Muscle of leg (tissue), 11 donors: ENCODE results near the gene SLC38A1. TPM values are rescaled to one million over a fixed set of nuclear protein-coding genes. Genes with fewer than 3 reads are reported as not detected.
"Not testable (repeated sequence)": the region's sequence is repeated elsewhere in the genome, so short reads cannot be mapped to it uniquely, and the experiment has no call there.

Experiments used
- DNase-seq: peaks from one replicate; pipeline ENCODE4 v3.0.0; 2013
- H3K27ac ChIP-seq: one replicate; pipeline ENCODE4 v1.5.1; 2013; ENCODE audit warnings: mild to moderate bottlenecking, low read length, control low read depth
- H3K27me3 ChIP-seq: one replicate; pipeline ENCODE4 v1.6.1; 2013; ENCODE audit warnings: low read length; ENCODE audit not compliant: control insufficient read depth, insufficient read depth
- H3K36me3 ChIP-seq: one replicate; pipeline ENCODE4 v1.6.1; 2013; ENCODE audit warnings: low read length; ENCODE audit not compliant: control insufficient read depth, insufficient read depth
- H3K4me1 ChIP-seq: one replicate; pipeline ENCODE4 v1.6.1; 2013; ENCODE audit warnings: low read length; ENCODE audit not compliant: control insufficient read depth, insufficient read depth
- H3K4me3 ChIP-seq: one replicate; pipeline ENCODE4 v1.5.1; 2013; ENCODE audit warnings: low read length, control low read depth
- H3K9me3 ChIP-seq: replicated peaks from 2 replicates; pipeline ENCODE4 v1.6.1; 2013; ENCODE audit warnings: low read depth, low read length; ENCODE audit not compliant: control insufficient read depth
- WGBS: methylation state at CpG from one replicate; pipeline ENCODE4 v1.1.5; 2013; ENCODE audit warnings: missing lambda C conversion rate; ENCODE audit not compliant: insufficient coverage; 5-methylcytosine and 5-hydroxymethylcytosine counted together
- polyA plus RNA-seq, 8 donors: library from polyadenylated mRNA; unstranded; fragments of 120-200 nt; gene quantifications; one replicate each; pipeline versions ENCODE4 v1.2.1 to v1.2.3, GENCODE V29; 2013; ENCODE audit warnings: inconsistent platforms in 1 of 8, low replicate concordance in 1 of 8; ENCODE audit not compliant: insufficient read length in 8 of 8, insufficient read depth in 1 of 8
- total RNA-seq: library from RNA; stranded (reverse); fragments of 120-200 nt; gene quantifications from one replicate; pipeline ENCODE4 v1.2.4, GENCODE V29; 2013

Gene SLC38A1
- total and polyA plus RNA-seq, 9 donors, result 24.3 to 44.0 (median 31.1) TPM

DNA sequence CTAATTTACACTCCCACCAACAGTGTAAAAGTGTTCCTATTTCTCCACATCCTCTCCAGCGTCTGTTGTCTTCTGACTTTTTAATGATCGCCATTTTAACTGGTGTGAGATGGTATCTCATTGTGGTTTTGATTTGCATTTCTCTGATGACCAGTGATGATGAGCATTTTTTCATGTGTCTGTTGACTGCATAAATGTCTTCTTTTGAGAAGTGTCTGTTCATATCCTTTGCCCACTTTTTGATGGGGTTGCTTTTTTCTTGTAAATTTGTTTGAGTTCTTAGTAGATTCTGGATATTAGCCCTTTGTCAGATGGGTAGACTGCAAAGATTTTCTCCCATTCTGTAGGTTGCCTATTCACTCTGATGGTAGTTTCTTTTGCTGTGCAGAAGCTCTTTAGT, 78.3 kb downstream of the SLC38A1 start:
- DNase-seq, H3K27me3 ChIP-seq, H3K4me1 ChIP-seq, H3K27ac ChIP-seq, H3K4me3 ChIP-seq, H3K9me3 ChIP-seq: not testable (repeated sequence)
- peaks cover 12% of the 10 kb centered on the region for H3K36me3 ChIP-seq
- no CpG with 5 or more reads among the region's 2 CpGs for WGBS

DNA sequence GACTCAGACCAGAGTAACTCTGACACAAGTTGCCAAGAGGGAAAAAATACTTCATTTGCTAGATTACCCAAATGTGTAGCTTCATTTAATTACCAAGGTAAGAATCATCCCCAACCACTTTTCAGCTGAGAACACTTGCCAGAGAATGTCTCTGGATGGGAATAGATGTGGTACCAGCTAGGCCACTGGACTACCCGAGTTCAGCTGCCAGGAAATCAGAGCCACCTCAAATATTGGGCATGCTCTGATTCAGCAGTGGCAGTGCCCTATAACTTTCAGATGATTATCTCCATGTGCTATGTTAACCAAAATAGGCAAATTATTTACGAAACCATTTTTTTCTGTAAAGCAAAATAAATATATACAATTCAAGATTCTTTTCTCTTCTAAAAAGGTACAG, 80.7 kb downstream of the SLC38A1 start:
- Histone ChIP-seq H3K4me1 (peaks cover 6% of the 10 kb centered on the region), H3K4me3 (no peak overlapping the region), H3K36me3 (peaks cover 2% of the 10 kb centered on the region), H3K27me3 (no peaks in the 10 kb centered on the region), H3K27ac (no peak overlapping the region), H3K9me3 (no peaks in the 10 kb centered on the region)
- DNase-seq, result no peak
- WGBS, result 50% methylated on average over 1 of the region's 2 CpGs

GRCh38 chr12:46187023-46187422, 81.8 kb downstream of the SLC38A1 start:
- no peaks in the 10 kb centered on the region for H3K9me3 ChIP-seq
- no peaks in the 10 kb centered on the region for H3K27me3 ChIP-seq
- peaks cover 6% of the 10 kb centered on the region for H3K4me1 ChIP-seq
- H3K36me3 ChIP-seq, result peaks cover 6% of the 10 kb centered on the region
- no peak overlapping the region for H3K4me3 ChIP-seq
- WGBS, result 0% methylated on average over 1 of the region's 3 CpGs
- DNase-seq, result peak; percentile 72
- H3K27ac ChIP-seq, result no peak overlapping the region

DNA sequence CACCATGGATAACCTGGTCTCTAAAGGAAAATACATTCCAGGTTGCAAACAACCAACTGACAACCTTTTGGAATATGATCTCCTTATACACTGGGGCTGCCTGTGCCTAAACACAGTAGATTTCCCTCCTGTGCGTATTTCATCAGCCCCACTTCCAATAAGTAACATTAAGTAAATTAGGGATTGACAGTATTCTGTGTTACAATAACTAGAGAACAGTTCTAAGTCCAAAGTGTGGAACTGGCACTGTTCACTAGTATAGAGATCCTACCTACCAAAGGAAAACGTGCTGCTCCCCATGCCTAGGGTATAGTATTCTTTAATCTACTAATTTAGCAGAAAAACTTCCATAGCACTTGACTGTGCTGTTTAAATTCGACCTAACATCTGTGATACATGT, 82.8 kb downstream of the SLC38A1 start:
- WGBS, result no CpG with 5 or more reads among the region's 3 CpGs
- DNase-seq, result no peak
- no peaks in the 10 kb centered on the region for H3K27me3 ChIP-seq

GRCh38 chr12:46185686-46186085, 83.2 kb downstream of the SLC38A1 start:
- H3K36me3 ChIP-seq, result peaks cover 6% of the 10 kb centered on the region
- no peak for DNase-seq
- 86% methylated on average over 2 of the region's 3 CpGs for WGBS

More for the DNA sequence above, 82.8 kb downstream of the SLC38A1 start:
- peaks cover 6% of the 10 kb centered on the region for H3K4me1 ChIP-seq
- H3K27ac ChIP-seq, result no peak overlapping the region
- no peaks in the 10 kb centered on the region for H3K9me3 ChIP-seq
- H3K36me3 ChIP-seq, result peaks cover 6% of the 10 kb centered on the region
- H3K4me3 ChIP-seq, result no peak overlapping the region

GRCh38 chr12:46184798-46185595, 83.8 kb downstream of the SLC38A1 start:
- H3K4me3 ChIP-seq, result no peak overlapping the region

More at GRCh38 chr12:46185686-46186085, 83.2 kb downstream of the SLC38A1 start:
- Histone ChIP-seq H3K27me3 (no peaks in the 10 kb centered on the region), H3K27ac (no peak overlapping the region), H3K9me3 (no peaks in the 10 kb centered on the region), H3K4me3 (no peak overlapping the region), H3K4me1 (peaks cover 6% of the 10 kb centered on the region)

GRCh38 chr12:46183112-46183511, 85.7 kb downstream of the SLC38A1 start:
- H3K36me3 ChIP-seq, result peaks cover 4% of the 10 kb centered on the region
- peaks cover 6% of the 10 kb centered on the region for H3K4me1 ChIP-seq
- WGBS, result no CpG with 5 or more reads among the region's 2 CpGs
- H3K4me3 ChIP-seq, result no peak overlapping the region
- H3K9me3 ChIP-seq, result no peaks in the 10 kb centered on the region
- no peak overlapping the region for H3K27ac ChIP-seq
- H3K27me3 ChIP-seq, result no peaks in the 10 kb centered on the region
- no peak for DNase-seq

More at GRCh38 chr12:46184798-46185595, 83.8 kb downstream of the SLC38A1 start:
- Histone ChIP-seq H3K36me3 (peaks cover 6% of the 10 kb centered on the region), H3K9me3 (no peaks in the 10 kb centered on the region), H3K27ac (no peak overlapping the region), H3K27me3 (no peaks in the 10 kb centered on the region), H3K4me1 (peaks cover 6% of the 10 kb centered on the region)
- 75% methylated on average over 8 of the region's 13 CpGs for WGBS
- DNase-seq, result no peak

DNA sequence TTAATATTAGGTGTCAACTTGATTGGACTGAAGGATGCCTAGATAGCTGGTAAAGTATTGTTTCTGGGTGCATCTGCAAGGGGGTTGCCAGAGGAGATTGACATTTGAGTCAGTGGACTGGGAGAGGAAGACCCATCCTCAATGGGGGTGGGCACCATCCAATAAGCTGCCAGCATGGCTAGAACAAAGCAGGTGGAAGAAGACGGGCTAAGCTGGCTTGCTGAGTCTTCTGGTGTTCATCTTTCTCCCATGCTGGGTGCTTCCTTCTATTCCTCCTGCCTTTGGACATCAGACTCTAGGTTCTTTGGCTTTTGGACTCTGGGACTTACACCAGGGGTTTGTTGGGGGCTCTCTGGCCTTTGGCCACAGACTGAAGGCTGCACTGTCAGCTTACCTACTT, 87.4 kb downstream of the SLC38A1 start:
- 100% methylated on average over 1 of the region's 1 CpG for WGBS

GRCh38 chr12:46179693-46180452, 89.0 kb downstream of the SLC38A1 start:
- no peak overlapping the region for H3K4me3 ChIP-seq
- no peak for DNase-seq
- no peaks in the 10 kb centered on the region for H3K4me1 ChIP-seq
- H3K27me3 ChIP-seq, result no peaks in the 10 kb centered on the region
- H3K27ac ChIP-seq, result no peak overlapping the region
- peaks cover 4% of the 10 kb centered on the region for H3K36me3 ChIP-seq
- WGBS, result no CpG with 5 or more reads among the region's 7 CpGs
- H3K9me3 ChIP-seq, result no peaks in the 10 kb centered on the region

More for the DNA sequence above, 87.4 kb downstream of the SLC38A1 start:
- no peaks in the 10 kb centered on the region for H3K9me3 ChIP-seq
- no peaks in the 10 kb centered on the region for H3K4me1 ChIP-seq
- peaks cover 4% of the 10 kb centered on the region for H3K36me3 ChIP-seq
- no peak for DNase-seq
- H3K4me3 ChIP-seq, result no peak overlapping the region
- H3K27ac ChIP-seq, result no peak overlapping the region
- H3K27me3 ChIP-seq, result no peaks in the 10 kb centered on the region

- WGBS, result 83% methylated on average over 3 of the region's 5 CpGs
Observed at GRCh38 chr12:46177837-46178608, 90.8 kb downstream of the SLC38A1 start.

More at GRCh38 chr12:46177837-46178608, 90.8 kb downstream of the SLC38A1 start:
- Histone ChIP-seq H3K9me3 (no peaks in the 10 kb centered on the region), H3K27me3 (no peaks in the 10 kb centered on the region), H3K4me3 (no peak overlapping the region), H3K4me1 (no peaks in the 10 kb centered on the region), H3K36me3 (peaks cover 4% of the 10 kb centered on the region), H3K27ac (no peak overlapping the region)
- DNase-seq, result no peak
